B cell (primary cell): ENCODE results near the gene CARTPT. TPM values are rescaled to one million over a fixed set of nuclear protein-coding genes. Genes with fewer than 3 reads are reported as not detected.

Experiments
- ATAC-seq: fragments of 200-7000 bp; cut with Tn5 transposase; one replicate; pipeline ENCODE4 v1.10.0; 2021; ENCODE audit warnings: low read depth, mild to moderate bottlenecking, moderate number of reproducible peaks, moderate library complexity
- CTCF ChIA-PET: fragments of 350-600 bp; sonication (Branson Sonifier 250); formaldehyde crosslinking; loops from one replicate; lab custom pipeline; 2021; ENCODE audit warnings: antibody characterized with exemption, inconsistent platforms; lab: Charles Lee
- POLR2A ChIA-PET: fragments of 350-600 bp; sonication (Branson Sonifier 250); formaldehyde crosslinking; loops from one replicate; lab custom pipeline; 2021; ENCODE audit warnings: antibody characterized with exemption; lab: Charles Lee
- DNase-seq: peaks from one replicate; pipeline ENCODE4 v3.0.0; 2013
- H2AFZ ChIP-seq: 2 replicates; pipeline ENCODE4 v1.6.1; 2012; ENCODE audit warnings: mild to moderate bottlenecking, low read depth, low read length; ENCODE audit not compliant: insufficient read depth, poor library complexity, severe bottlenecking
- H3K27ac ChIP-seq, 2 donors: 1 replicate in 1 of 2; 2 replicates in 1 of 2; pipeline ENCODE4 v1.5.1; 2012 to 2013; ENCODE audit warnings: low read length in 2 of 2, mild to moderate bottlenecking in 2 of 2, moderate library complexity in 1 of 2
- H3K27me3 ChIP-seq, 4 experiments: fragments of 200-600 bp in 1 of 4; sonication (generic) in 1 of 4; replicated peaks in 1 of 4; 1 replicate in 2 of 4; 2 replicates in 2 of 4; pipeline versions ENCODE4 v1.6.1 to v1.7.0; 2013 to 2016; ENCODE audit warnings: low read length in 3 of 4, mild to moderate bottlenecking in 2 of 4, mixed read lengths in 1 of 4, moderate library complexity in 1 of 4; ENCODE audit not compliant: insufficient read depth in 4 of 4, control insufficient read depth in 3 of 4; ENCODE audit errors: control extremely low read depth in 1 of 4
- H3K36me3 ChIP-seq, 2 experiments: replicated peaks in 1 of 2; 1 replicate in 1 of 2; 2 replicates in 1 of 2; pipeline versions ENCODE4 v1.6.1 to v1.7.1; 2013; ENCODE audit warnings: low read length in 1 of 2; ENCODE audit not compliant: insufficient read depth in 2 of 2, control insufficient read depth in 1 of 2; ENCODE audit errors: control extremely low read depth in 1 of 2, extremely low read depth in 1 of 2
- H3K4me1 ChIP-seq, 2 donors: fragments of 200-600 bp in 1 of 2; sonication (generic) in 1 of 2; 1 replicate in 1 of 2; 2 replicates in 1 of 2; pipeline versions ENCODE4 v1.5.1 to v1.6.1; 2013 to 2017; ENCODE audit warnings: low read length in 2 of 2; ENCODE audit not compliant: control insufficient read depth in 2 of 2, insufficient read depth in 2 of 2
- H3K4me2 ChIP-seq: replicated peaks from 2 replicates; pipeline ENCODE3; 2012; ENCODE audit warnings: mild to moderate bottlenecking, low read depth, low read length; ENCODE audit not compliant: poor library complexity, severe bottlenecking
- H3K4me3 ChIP-seq, 5 experiments: fragments of 200-600 bp in 1 of 5; sonication (generic) in 1 of 5; 1 replicate in 3 of 5; 2 replicates in 2 of 5; pipeline versions ENCODE4 v1.5.1 to v1.7.0; 2011 to 2016; ENCODE audit warnings: low read length in 4 of 5, mild to moderate bottlenecking in 4 of 5, low read depth in 2 of 5, control low read depth in 1 of 5, moderate library complexity in 1 of 5; ENCODE audit not compliant: insufficient read depth in 1 of 5; ENCODE audit errors: control extremely low read depth in 1 of 5, extremely low read depth in 1 of 5
- H3K79me2 ChIP-seq: fragments of 200-600 bp; sonication (generic); one replicate; pipeline ENCODE4 v1.6.0; 2016; ENCODE audit warnings: low read length; ENCODE audit not compliant: control insufficient read depth, insufficient read depth
- H3K9ac ChIP-seq: fragments of 200-600 bp; sonication (generic); 2 replicates; pipeline ENCODE4 v1.6.1; 2017; ENCODE audit warnings: mild to moderate bottlenecking, low read length, moderate library complexity
- H3K9me3 ChIP-seq, 3 donors: one replicate each; pipeline versions ENCODE4 v1.6.1 to v1.7.1; 2013; ENCODE audit warnings: low read length in 2 of 3; ENCODE audit not compliant: control insufficient read depth in 2 of 3, insufficient read depth in 1 of 3; ENCODE audit errors: control extremely low read depth in 1 of 3
- H4K20me1 ChIP-seq: 2 replicates; pipeline ENCODE4 v1.6.0; 2012; ENCODE audit warnings: mild to moderate bottlenecking, low read length; ENCODE audit not compliant: insufficient read depth, control insufficient read depth, poor library complexity, severe bottlenecking
- H3K27ac Mint-ChIP-seq: one replicate; pipeline ENCODE4 v1.8.0; 2021; ENCODE audit warnings: mixed read lengths
- H3K27me3 Mint-ChIP-seq: one replicate; pipeline ENCODE4 v1.8.0; 2021; ENCODE audit warnings: mixed read lengths
- H3K4me1 Mint-ChIP-seq: one replicate; pipeline ENCODE4 v1.8.0; 2021; ENCODE audit warnings: mixed read lengths
- H3K4me3 Mint-ChIP-seq: one replicate; pipeline ENCODE4 v1.8.0; 2021; ENCODE audit warnings: mixed read lengths
- H3K9me3 Mint-ChIP-seq: one replicate; pipeline ENCODE4 v1.8.0; 2022; ENCODE audit warnings: mixed read lengths; ENCODE audit not compliant: insufficient read depth
- EZH2 ChIP-seq: IDR thresholded peaks from 2 replicates; pipeline ENCODE4 v1.6.1; 2012; ENCODE audit warnings: borderline replicate concordance, low read depth, mild to moderate bottlenecking, moderate library complexity, low read length; ENCODE audit not compliant: insufficient read depth, poor library complexity, severe bottlenecking
- WGBS: methylation state at CpG from one replicate; pipeline ENCODE4 v1.1.5; 2013; ENCODE audit warnings: missing lambda C conversion rate; ENCODE audit not compliant: insufficient coverage; 5-methylcytosine and 5-hydroxymethylcytosine counted together
- intact Hi-C: fragments of 100-400 bp; cut with micrococcal nuclease; formaldehyde crosslinking; loops from one replicate; pipeline ENCODE4 v1.10.0; 2022
- polyA plus RNA-seq: library from polyadenylated mRNA; depleted of rRNA; stranded (reverse); fragments of >200 nt; gene quantifications from 2 replicates; pipeline ENCODE4 v1.2.3, GENCODE V29; 2012
- total RNA-seq, 2 donors: library from RNA; stranded (reverse); fragments of 120-200 nt in 1 of 2; gene quantifications; 1 replicate in 1 of 2; 2 replicates in 1 of 2; pipeline versions ENCODE4 v1.2.3 to v1.2.4, GENCODE V29; 2013 to 2022
- TF ChIP-seq, protein P1 (sequence below): fragments of 200-600 bp; IDR thresholded peaks from one replicate; pipeline ENCODE4 v1.8.0; 2022; ENCODE audit warnings: antibody characterized with exemption, mild to moderate bottlenecking

The CARTPT gene
- total and polyA plus RNA-seq, 2 donors (not counting 1 experiment from before 2014, with no cell fraction given), result not detected

DNA sequence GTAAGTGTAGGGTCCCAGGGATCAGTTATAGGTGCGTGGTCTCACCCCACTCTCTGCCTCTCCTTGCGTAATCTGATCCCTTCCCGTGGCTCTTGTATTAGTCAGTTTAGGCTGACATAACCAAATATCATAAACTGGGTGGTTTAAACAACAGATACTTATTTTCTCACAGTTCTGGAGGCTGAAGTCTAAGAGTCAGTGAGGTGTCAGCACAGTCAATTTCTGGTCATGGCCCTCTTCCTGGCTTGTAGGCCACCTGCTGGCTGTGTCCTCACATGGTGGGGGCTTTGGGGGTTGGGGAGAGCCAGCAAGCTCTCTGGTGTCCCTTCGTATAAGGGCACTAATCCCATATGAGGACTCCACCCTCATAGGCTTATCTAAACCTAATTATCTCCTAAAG is 32.3 kb downstream of the CARTPT start:
- H3K9me3 Mint-ChIP-seq, result no peaks in the 10 kb centered on the region
- H3K9ac ChIP-seq, result no peak overlapping the region
- no peak overlapping the region for H3K4me3 Mint-ChIP-seq
- H3K27ac Mint-ChIP-seq, result no peak overlapping the region
- peaks cover 4% of the 10 kb centered on the region for H3K27me3 Mint-ChIP-seq
- no peaks in the 10 kb centered on the region for H3K79me2 ChIP-seq
- intact Hi-C loops, result no loop called here
- DNase-seq, result no peak
- no peaks in the 10 kb centered on the region for H3K9me3 ChIP-seq
- ChIA-PET POLR2A (no interaction called here), CTCF (no interaction called here)
- H3K4me3 ChIP-seq, result no peak overlapping the region
- H3K4me1 Mint-ChIP-seq, result no peaks in the 10 kb centered on the region
- ATAC-seq, result no peak
- no peak overlapping the region for H2AFZ ChIP-seq
- TF ChIP-seq, protein P1, sequence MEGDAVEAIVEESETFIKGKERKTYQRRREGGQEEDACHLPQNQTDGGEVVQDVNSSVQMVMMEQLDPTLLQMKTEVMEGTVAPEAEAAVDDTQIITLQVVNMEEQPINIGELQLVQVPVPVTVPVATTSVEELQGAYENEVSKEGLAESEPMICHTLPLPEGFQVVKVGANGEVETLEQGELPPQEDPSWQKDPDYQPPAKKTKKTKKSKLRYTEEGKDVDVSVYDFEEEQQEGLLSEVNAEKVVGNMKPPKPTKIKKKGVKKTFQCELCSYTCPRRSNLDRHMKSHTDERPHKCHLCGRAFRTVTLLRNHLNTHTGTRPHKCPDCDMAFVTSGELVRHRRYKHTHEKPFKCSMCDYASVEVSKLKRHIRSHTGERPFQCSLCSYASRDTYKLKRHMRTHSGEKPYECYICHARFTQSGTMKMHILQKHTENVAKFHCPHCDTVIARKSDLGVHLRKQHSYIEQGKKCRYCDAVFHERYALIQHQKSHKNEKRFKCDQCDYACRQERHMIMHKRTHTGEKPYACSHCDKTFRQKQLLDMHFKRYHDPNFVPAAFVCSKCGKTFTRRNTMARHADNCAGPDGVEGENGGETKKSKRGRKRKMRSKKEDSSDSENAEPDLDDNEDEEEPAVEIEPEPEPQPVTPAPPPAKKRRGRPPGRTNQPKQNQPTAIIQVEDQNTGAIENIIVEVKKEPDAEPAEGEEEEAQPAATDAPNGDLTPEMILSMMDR, result no peak
- TF ChIP-seq EZH2, result no peak
- H3K27ac ChIP-seq, result no peak overlapping the region
- 55% methylated on average over 2 of the region's 4 CpGs for WGBS
- peaks cover 0 to 5% (median under 1%) of the 10 kb centered on the region in 4 experiments for H3K27me3 ChIP-seq
- no peaks in the 10 kb centered on the region for H3K36me3 ChIP-seq
- H4K20me1 ChIP-seq, result no peaks in the 10 kb centered on the region
- no peaks in the 10 kb centered on the region for H3K4me1 ChIP-seq
- no peak overlapping the region for H3K4me2 ChIP-seq

DNA sequence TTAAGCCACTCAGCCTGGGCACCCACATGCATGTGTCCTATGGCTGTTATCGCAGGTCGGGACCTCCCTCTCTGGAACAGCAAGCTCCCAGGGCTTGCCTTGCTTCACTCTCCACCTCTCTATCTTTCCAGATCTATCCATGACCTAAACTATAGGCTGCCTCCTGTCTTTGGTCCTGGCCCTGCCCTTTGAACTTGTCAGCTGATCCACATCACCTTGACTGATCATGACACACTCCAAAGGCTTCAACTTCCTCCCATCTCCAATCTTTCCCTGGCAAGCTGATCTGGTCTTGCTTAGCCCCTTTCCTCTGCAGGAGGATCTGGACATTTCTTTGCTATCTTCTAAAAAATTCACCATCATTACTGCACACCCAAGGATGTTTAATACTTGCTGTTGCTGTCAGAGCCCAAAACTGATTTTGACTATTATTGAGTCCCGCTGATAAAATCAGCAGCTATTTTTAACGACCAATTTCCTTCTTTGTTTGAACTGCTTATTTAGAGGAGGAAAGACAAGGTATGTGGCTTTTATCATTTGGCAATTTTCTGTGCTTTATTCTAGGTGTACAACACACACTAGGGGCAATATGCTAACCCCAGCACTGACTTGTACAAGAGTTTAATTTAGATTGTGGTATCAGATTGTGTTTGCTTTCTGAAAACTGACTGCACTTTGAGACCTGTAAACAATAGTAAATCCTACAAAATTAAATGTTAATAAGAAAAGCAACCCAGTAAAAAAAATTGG is 33.5 kb downstream of the CARTPT start:
- no peaks in the 10 kb centered on the region for H3K36me3 ChIP-seq
- intact Hi-C loops, result no loop called here
- H3K27ac Mint-ChIP-seq, result no peak overlapping the region
- no peak for TF ChIP-seq EZH2
- TF ChIP-seq, protein P1, result no peak
- H3K27ac ChIP-seq, result no peak overlapping the region
- ATAC-seq (no peak), DNase-seq (no peak)
- H3K9me3 ChIP-seq, result no peaks in the 10 kb centered on the region
- H2AFZ ChIP-seq, result no peak overlapping the region
- no peak overlapping the region for H3K4me3 Mint-ChIP-seq
- H3K4me2 ChIP-seq, result no peak overlapping the region
- ChIA-PET CTCF (no interaction called here), POLR2A (no interaction called here)
- 100% methylated on average over 2 of the region's 4 CpGs for WGBS
- H3K9ac ChIP-seq, result no peak overlapping the region
- H3K79me2 ChIP-seq, result no peaks in the 10 kb centered on the region
- no peaks in the 10 kb centered on the region for H3K27me3 Mint-ChIP-seq
- H3K4me3 ChIP-seq, result no peak overlapping the region
- no peaks in the 10 kb centered on the region for H3K4me1 ChIP-seq
- peaks cover 0 to 5% (median 0%) of the 10 kb centered on the region in 4 experiments for H3K27me3 ChIP-seq
- peaks cover 2% of the 10 kb centered on the region for H3K4me1 Mint-ChIP-seq
- no peaks in the 10 kb centered on the region for H3K9me3 Mint-ChIP-seq
- H4K20me1 ChIP-seq, result no peaks in the 10 kb centered on the region
